HAP-1 (cell line): ENCODE measurements around the gene PPP5C.
"Not testable (repeated sequence)": the region's sequence is repeated elsewhere in the genome, so short reads cannot be mapped to it uniquely, and the experiment has no call there.

ENCODE experiments used
- DNase-seq, 2 experiments: peaks; one replicate each; pipeline ENCODE4 v3.0.0-alpha.2; 2016 to 2020; ENCODE audit warnings: low spot score in 2 of 2
- H3K27me3 ChIP-seq: fragments of 250-450 bp; sonication (Bioruptor Pico); 2 replicates; pipeline ENCODE4 v1.5.1; 2020; ENCODE audit warnings: low read depth, mild to moderate bottlenecking, moderate library complexity
- H3K36me3 ChIP-seq: fragments of 250-450 bp; sonication (Bioruptor Pico); replicated peaks from 2 replicates; pipeline ENCODE4 v1.5.1; 2020; ENCODE audit warnings: mild to moderate bottlenecking
- H3K4me1 ChIP-seq: fragments of 250-450 bp; sonication (Bioruptor Pico); 2 replicates; pipeline ENCODE4 v1.5.1; 2020; ENCODE audit warnings: mild to moderate bottlenecking
- H3K4me3 ChIP-seq: fragments of 250-450 bp; sonication (Bioruptor Pico); 2 replicates; pipeline ENCODE4 v1.5.1; 2020; ENCODE audit warnings: mild to moderate bottlenecking, moderate library complexity
- H3K9me3 ChIP-seq: fragments of 250-450 bp; sonication (Bioruptor Pico); 2 replicates; pipeline ENCODE4 v1.5.1; 2020; ENCODE audit warnings: mild to moderate bottlenecking, moderate library complexity
- in situ Hi-C: fragments of 300-500 bp; cut with MboI; formaldehyde crosslinking; loops from 3 replicates; pipeline ENCODE4 v1.14.3; 2020; ENCODE audit warnings: low sequenced_read_pairs, inconsistent platforms, mixed read lengths

Gene PPP5C, protein sequence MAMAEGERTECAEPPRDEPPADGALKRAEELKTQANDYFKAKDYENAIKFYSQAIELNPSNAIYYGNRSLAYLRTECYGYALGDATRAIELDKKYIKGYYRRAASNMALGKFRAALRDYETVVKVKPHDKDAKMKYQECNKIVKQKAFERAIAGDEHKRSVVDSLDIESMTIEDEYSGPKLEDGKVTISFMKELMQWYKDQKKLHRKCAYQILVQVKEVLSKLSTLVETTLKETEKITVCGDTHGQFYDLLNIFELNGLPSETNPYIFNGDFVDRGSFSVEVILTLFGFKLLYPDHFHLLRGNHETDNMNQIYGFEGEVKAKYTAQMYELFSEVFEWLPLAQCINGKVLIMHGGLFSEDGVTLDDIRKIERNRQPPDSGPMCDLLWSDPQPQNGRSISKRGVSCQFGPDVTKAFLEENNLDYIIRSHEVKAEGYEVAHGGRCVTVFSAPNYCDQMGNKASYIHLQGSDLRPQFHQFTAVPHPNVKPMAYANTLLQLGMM

DNA sequence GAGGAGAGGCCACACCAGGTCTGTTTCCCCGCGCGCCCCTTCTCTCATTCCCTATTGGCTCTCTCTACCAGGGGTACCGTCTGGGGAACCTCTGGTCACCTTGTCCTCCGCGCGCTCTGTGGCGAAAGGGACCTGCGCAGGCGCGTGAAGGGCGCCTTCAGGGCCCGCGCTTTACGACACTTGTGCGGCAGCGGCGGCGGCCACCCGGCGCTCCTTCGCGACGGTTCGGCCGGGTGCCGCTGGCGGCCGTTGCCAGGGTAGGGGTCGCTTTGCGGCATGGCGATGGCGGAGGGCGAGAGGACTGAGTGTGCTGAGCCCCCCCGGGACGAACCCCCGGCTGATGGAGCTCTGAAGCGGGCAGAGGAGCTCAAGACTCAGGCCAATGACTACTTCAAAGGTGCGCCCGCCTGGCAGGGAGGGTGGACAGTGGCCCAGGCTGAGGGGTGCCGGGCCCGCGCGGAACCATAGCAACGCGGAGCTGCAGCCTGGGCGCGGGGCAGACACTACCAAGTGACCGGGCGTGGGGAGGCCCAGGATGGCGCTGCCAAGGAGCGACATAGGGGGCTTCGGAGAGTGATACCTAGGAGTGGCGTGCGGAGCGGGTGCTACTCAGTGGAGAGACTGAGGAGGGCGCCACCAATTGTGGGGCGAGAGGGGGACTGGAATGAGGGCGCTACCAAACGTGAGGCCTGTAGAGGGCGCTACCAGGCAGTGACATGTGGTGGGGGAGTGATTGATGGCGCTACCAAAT lies at the start of gene PPP5C:
TSS of gene PPP5C (plus strand) at position 267 of the 751 bp plus-strand sequence. CDS start at position 277, 10 bp downstream.
- Histone ChIP-seq H3K4me1 (peaks cover 6% of the 10 kb centered on the region), H3K9me3 (no peaks in the 10 kb centered on the region), H3K27me3 (no peaks in the 10 kb centered on the region), H3K36me3 (peaks cover 12% of the 10 kb centered on the region; the same call in 1 of the 2 replicates), H3K4me3 (peak within 1 kb of the TSS; percentile 96)
- in situ Hi-C loops = no loop called here
- DNase-seq = peak; percentile 95

DNA sequence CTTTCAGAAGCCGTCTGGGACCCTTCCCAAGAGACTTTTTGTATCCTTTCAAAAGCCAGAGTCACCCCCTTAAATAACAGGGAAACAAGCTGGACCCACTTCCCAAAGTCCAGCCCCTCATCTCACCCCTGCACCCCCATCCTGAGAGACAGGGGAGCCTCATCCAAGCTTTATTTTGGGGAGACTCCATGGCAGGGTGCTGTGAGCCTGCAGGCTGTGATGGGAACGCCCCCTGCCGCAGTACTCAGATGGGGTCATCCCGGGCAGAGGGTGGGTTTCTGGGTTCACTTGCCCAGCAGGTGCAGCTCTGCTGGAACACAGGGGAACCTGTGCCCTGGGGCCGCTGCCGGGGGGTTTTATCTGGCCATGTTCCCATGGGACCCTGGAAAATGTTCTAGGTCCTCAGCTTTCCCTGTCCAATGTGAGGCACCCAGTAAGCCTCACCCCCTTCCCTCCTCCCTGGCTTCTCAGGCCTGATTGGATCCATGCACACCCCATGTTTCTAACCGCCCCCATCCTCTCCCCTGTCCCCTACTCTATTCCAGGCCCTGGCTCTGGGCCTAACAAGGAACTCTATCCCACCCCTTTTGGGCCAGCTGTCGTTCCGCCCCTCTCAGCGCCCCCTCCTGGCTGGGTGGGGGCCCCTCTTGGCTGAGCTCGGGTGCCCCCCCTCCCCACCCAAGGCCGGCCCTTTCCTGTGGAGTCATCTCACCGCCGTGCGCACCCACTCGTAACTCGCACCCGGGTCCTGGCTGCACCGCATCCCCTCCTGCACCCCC lies 49.0 kb upstream of the PPP5C start:
- no peak for DNase-seq
- Histone ChIP-seq H3K4me3 (no peak overlapping the region), H3K27me3 (peaks cover 11% of the 10 kb centered on the region), H3K9me3 (no peaks in the 10 kb centered on the region), H3K4me1 (peaks cover 9% of the 10 kb centered on the region), H3K36me3 (no peaks in the 10 kb centered on the region)
- in situ Hi-C loops = no loop called here

DNA sequence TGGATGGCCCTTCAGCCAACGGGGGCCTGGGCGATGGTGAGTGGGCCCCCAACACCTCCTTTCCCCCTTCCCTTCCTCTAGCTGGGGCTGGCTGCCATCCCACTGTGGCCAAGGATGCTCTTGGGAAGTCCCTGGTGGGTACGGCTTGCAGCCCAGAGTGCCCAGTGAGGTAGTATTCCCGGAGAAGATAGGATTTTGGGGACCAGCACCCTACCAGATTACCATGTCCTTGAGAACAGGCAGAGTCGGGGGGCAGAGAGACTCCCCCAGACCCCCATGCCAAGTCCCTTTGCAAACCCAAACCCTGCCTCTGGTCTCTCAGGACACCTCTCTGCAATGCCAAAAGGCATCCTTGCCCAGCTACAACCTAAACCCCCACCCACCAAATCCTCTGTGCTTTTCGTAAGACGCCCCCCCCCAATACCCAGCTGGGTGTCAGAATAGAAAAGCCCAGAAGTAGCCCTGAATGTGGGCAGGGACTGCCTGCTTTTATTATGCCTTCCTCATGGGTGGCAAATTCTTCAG lies 48.3 kb upstream of the PPP5C start:
- Histone ChIP-seq H3K4me1 (peaks cover 9% of the 10 kb centered on the region), H3K27me3 (peaks cover 11% of the 10 kb centered on the region), H3K4me3 (no peak overlapping the region), H3K9me3 (no peaks in the 10 kb centered on the region), H3K36me3 (no peaks in the 10 kb centered on the region)
- in situ Hi-C loops = no loop called here
- DNase-seq = no peak

DNA sequence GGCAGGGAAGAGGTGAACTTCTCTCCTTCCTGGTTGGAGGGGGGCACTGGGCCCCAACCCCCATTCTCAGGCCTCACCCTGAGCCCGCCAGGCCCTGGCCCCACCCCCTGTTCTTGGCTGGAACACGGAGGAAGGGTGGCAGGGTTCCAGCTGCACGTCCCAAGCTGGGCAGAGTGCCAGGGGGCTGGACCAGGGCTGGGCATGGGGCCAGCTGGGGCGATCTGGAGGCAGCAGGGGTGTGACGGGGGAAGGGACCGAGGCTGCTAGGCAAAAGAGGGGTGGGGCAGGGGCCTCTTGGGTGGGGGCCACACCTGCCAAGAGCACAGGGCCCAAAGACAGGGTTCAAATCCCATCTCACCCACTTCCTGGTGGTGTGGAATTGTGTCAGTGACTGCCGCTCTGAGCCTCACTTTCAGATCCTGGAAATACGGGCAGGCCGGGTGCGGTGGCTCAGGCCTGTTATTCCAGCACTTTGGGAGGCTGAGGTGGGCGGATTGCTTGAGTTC lies 47.8 kb upstream of the PPP5C start:
- H3K9me3 ChIP-seq = no peaks in the 10 kb centered on the region
- H3K4me3 ChIP-seq = no peak overlapping the region
- H3K36me3 ChIP-seq = no peaks in the 10 kb centered on the region
- H3K27me3 ChIP-seq = peaks cover 8% of the 10 kb centered on the region
- peaks cover 9% of the 10 kb centered on the region for H3K4me1 ChIP-seq
- in situ Hi-C loops = no loop called here
- peak; percentile 42 to 87 for DNase-seq

DNA sequence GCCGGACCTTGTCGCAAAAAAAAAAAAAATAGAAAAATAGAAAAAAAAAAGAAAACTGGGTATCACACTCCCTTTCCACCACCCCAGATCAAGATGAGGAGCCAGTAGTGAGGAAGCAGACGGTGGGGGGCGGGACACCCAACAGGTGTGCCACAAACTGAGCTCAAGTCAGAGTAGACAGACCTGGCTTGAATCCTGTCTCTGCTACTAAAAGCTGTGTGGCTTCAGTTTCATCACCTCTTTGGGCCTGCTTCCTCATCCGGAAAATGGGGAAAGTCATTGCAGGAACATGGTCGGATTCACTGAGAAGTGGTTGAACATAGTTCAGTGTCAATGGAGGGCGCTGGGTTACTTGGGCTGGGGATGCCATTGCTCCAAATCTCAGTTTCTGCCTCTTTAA lies 47.2 kb upstream of the PPP5C start:
- H3K4me1 ChIP-seq = peaks cover 9% of the 10 kb centered on the region
- no peak for DNase-seq
- peaks cover 4% of the 10 kb centered on the region for H3K27me3 ChIP-seq
- in situ Hi-C loops = no loop called here
- no peaks in the 10 kb centered on the region for H3K9me3 ChIP-seq
- H3K4me3 ChIP-seq = no peak overlapping the region
- H3K36me3 ChIP-seq = no peaks in the 10 kb centered on the region

DNA sequence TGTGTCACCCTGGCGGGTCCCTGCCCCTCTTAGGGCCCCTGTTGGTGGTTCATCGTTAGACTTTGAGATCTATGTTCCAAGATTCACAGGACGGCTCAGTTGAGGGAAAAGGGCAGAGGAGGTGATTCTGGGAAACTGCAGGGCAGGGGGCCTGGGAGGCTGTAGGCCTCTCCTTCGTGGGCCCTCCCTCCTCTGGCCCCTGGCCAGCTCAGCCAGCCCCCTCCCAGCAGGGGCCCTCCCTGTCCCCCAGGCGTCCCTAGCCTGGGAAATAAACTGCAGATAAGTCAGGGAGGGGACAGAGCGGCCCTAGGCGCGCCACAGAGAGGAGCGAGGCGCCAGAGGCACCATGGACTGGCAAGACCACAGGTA lies 43.6 kb upstream of the PPP5C start:
- H3K36me3 ChIP-seq = no peaks in the 10 kb centered on the region
- peaks cover 9% of the 10 kb centered on the region for H3K4me1 ChIP-seq
- no peaks in the 10 kb centered on the region; the same call in 1 of the 2 replicates for H3K9me3 ChIP-seq
- H3K4me3 ChIP-seq = no peak overlapping the region
- DNase-seq = no peak
- in situ Hi-C loops = no loop called here
- no peaks in the 10 kb centered on the region for H3K27me3 ChIP-seq

DNA sequence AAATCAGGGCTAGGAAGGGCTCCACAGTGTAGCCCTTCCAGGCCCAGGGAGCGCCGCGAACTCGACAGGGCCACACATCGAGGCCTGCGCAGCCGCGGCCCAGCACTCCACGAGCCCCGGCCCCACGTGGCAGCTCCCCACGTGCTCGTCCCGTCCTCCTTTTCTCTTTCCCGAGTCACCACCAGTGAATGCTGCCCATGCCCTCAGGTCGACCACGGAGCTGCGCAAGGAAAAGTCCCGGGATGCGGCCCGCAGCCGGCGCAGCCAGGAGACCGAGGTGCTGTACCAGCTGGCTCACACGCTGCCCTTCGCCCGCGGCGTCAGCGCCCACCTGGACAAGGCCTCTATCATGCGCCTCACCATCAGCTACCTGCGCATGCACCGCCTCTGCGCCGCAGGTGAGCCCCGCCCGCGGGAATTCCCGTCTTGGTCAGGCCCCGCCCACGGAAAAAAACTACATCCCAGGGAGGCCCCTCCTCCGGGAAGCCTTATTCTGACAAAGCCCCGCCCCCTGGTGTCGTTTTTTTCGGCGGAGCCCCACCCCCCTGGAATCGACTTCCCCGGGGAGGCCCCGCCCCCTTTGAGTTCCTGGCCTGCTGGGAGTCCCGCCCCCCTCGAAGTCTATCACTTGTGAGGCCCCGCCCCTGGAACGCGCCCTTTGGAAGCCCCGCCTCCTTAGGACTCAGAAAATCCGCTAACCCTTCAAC lies 43.0 kb upstream of the PPP5C start:
- in situ Hi-C loops = no loop called here
- peak in 1 of 2 experiments; percentile 57 for DNase-seq
- peaks cover 7% of the 10 kb centered on the region for H3K4me1 ChIP-seq
- no peaks in the 10 kb centered on the region for H3K27me3 ChIP-seq
- H3K9me3 ChIP-seq = no peaks in the 10 kb centered on the region; the same call in 1 of the 2 replicates
- no peaks in the 10 kb centered on the region for H3K36me3 ChIP-seq
- H3K4me3 ChIP-seq = no peak overlapping the region

DNA sequence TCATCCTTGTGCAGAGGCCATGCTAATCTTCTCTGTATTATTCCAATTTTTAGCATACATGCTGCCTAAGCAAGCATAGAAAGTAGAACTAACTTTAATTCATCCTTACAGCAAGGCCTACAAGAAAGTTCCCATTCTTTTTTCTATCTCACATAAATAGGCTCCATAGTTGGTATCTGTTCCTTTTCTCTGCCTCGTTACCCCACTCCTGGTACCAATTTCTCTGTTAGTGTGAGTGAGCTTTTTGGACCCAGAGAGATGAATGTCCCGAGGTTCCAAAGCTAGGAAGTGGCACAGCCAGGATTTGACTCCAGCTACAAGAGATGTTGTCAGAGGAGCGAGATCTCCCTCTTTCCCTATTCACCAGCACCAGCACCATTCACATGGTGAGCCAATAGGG lies 40.4 kb upstream of the PPP5C start:
- in situ Hi-C loops = no loop called here
- Histone ChIP-seq H3K9me3 (no peaks in the 10 kb centered on the region; the same call in 1 of the 2 replicates), H3K36me3 (no peaks in the 10 kb centered on the region), H3K4me1 (no peaks in the 10 kb centered on the region), H3K4me3 (no peak overlapping the region), H3K27me3 (no peaks in the 10 kb centered on the region)
- no peak for DNase-seq

DNA sequence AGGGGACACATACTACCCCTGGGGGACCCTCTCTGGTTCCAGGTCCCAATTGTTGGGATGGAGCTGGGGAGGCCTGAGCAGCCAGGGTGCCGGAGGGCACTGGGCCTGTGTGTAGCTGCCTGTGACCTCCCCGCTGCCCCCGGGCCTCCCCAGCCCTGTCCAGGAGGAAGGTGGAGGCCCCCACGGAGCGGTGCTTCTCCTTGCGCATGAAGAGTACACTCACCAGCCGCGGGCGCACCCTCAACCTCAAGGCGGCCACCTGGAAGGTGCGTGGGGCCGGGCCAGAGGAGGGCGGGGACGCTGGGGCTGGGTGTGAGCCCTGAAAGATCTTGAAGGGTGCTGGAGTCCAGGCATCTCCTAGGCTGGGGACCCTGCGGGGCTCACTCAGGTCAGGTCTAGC lies 38.4 kb upstream of the PPP5C start:
- Histone ChIP-seq H3K36me3 (no peaks in the 10 kb centered on the region), H3K4me3 (no peak overlapping the region), H3K27me3 (no peaks in the 10 kb centered on the region), H3K9me3 (no peaks in the 10 kb centered on the region; the same call in 1 of the 2 replicates), H3K4me1 (no peaks in the 10 kb centered on the region)
- no peak for DNase-seq
- in situ Hi-C loops = no loop called here

DNA sequence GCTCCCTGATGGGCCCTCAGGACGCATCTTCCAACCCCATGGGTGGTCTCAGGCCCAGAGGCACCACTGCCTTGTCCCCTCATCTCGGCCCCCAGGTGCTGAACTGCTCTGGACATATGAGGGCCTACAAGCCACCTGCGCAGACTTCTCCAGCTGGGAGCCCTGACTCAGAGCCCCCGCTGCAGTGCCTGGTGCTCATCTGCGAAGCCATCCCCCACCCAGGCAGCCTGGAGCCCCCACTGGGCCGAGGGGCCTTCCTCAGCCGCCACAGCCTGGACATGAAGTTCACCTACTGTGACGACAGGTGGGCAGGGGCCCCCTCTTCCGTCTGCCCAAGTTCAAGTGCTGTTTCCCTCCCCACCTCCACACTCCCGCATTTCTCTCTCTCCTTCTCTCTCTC lies 37.8 kb upstream of the PPP5C start:
- H3K36me3 ChIP-seq = no peaks in the 10 kb centered on the region
- H3K9me3 ChIP-seq = no peaks in the 10 kb centered on the region; the same call in 1 of the 2 replicates
- no peaks in the 10 kb centered on the region for H3K4me1 ChIP-seq
- H3K27me3 ChIP-seq = no peaks in the 10 kb centered on the region
- in situ Hi-C loops = no loop called here
- no peak overlapping the region for H3K4me3 ChIP-seq
- DNase-seq = no peak

DNA sequence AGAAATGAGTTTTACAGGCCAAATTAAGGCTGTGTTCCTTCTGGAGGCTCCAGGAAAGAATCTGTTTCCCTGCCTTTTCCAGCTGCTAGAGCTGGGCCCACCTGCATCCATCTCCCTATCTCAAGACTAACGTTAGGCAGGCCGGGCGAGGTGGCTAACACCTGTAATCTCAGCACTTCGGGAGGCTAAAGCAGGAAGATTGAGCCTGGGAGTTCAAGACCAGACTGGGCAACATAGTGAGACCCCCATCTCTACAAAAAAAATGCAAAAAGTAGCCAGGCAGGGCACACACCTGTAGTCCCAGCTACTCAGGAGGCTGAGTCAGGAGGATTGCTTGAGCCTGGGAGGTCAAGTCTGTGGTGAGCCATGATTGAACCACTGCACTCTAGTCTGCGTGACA lies 35.4 kb upstream of the PPP5C start:
- no peaks in the 10 kb centered on the region for H3K4me1 ChIP-seq
- H3K27me3 ChIP-seq = no peaks in the 10 kb centered on the region
- no peak for DNase-seq
- no peaks in the 10 kb centered on the region; the same call in 1 of the 2 replicates for H3K9me3 ChIP-seq
- H3K4me3 ChIP-seq = no peak overlapping the region
- H3K36me3 ChIP-seq = no peaks in the 10 kb centered on the region
- in situ Hi-C loops = no loop called here

DNA sequence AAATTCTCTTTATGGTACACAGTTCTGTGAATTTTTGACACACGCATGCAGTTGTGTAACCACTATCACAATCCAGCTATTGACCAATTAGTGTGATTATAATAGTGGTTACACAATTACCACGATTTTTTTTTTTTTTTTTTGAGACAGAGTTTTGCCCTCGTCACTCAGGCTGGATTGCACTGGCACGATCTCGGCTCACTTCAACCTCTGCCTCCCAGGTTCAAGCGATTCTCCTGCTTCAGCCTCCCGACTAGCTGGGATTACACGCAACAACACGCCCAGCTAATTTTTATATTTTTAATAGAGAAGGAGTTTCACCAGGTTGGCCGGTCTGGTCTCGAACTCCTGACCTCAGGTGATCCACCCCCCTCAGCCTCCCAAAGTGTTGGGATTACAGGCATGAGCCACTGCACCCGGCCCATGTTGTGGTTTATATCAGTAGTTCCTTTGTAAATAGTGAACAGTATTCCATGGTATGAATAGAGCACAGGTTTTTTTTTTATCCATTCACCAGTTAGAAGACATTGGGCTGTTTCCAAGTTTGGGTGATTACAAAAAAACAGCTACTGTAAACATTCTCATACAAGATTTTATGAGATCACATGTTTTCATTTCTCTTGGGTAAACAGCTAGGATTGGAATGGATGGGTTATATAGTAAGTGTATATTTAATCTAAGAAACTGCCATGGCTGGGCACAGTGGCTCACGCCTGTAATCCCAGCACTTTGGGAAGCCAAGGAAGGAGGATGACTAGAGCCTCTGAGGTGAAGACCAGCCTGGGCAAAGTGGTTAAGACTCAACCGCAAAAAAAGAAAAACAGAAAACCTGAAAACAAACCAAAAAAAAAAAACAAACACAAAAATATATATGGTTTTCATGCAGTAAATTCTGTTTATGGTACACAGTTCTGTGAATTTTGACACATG lies 33.1 kb upstream of the PPP5C start:
- H3K4me1 ChIP-seq, H3K9me3 ChIP-seq, H3K36me3 ChIP-seq, in situ Hi-C loops, H3K27me3 ChIP-seq, H3K4me3 ChIP-seq, DNase-seq: not testable (repeated sequence)
